NT2/D1 (cell line): ENCODE results near the gene BMF.

Experiments used
- SUZ12 ChIP-seq: IDR thresholded peaks from 2 replicates; pipeline ENCODE4 v1.6.1; 2011; ENCODE audit not compliant: insufficient read length, insufficient read depth; ENCODE audit errors: extremely low read depth
- YY1 ChIP-seq: IDR thresholded peaks from 2 replicates; pipeline ENCODE4 v1.6.1; 2011; ENCODE audit not compliant: insufficient read length, insufficient read depth
- ZNF274 ChIP-seq: IDR thresholded peaks from 2 replicates; pipeline ENCODE4 v1.6.1; 2011; ENCODE audit warnings: mild to moderate bottlenecking, low read depth, low read length

DNA sequence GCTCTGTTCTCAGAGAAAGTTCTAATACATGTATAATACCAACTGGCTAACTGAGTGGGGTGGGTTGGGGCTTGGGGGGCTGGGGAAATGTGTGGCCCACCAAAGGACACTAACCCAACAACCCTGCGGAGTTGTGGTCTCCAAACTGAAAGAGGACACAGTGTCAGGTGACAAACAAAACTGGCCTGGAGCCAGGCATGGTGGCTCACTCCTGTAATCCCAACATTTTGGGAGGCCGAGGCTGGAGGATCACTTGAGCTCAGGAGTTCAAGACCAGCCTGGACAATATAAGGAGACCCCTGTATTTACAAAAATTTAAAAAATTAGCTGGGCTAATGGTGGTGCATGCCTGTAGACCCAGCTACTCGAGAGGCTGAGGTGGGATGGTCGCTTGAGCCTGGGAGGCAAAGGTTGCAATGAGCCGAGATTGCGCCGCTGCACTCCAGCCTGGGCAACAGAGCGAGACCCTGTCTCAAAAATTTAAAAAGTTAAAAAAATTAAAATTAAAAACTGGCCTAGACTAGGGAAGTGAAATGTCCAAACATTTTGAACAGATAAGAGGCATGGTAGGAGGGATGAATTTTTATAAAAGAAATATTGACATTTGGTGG lies 38.0 kb downstream of the BMF start:
- no peak for TF ChIP-seq YY1
- TF ChIP-seq SUZ12, result no peak
- no peak for TF ChIP-seq ZNF274
